Keratinocyte (primary cell): ENCODE data around the gene NEUROG3.
"Not testable (repeated sequence)": the region's sequence is repeated elsewhere in the genome, so short reads cannot be mapped to it uniquely, and the experiment has no call there.

Experiments
- CTCF ChIP-seq, 3 experiments: IDR thresholded peaks in 1 of 3; conservative IDR thresholded peaks in 1 of 3; optimal IDR thresholded peaks in 1 of 3; 2 replicates in 2 of 3; 3 replicates in 1 of 3; pipeline versions ENCODE3 to v1.5.1; 2011; ENCODE audit warnings: low read length in 3 of 3, mild to moderate bottlenecking in 3 of 3, moderate library complexity in 2 of 3, control low read depth in 1 of 3, inconsistent platforms in 1 of 3; ENCODE audit not compliant: insufficient read depth in 2 of 3; ENCODE audit errors: extremely low read depth in 1 of 3
- EZH2 ChIP-seq: IDR thresholded peaks from one replicate; pipeline ENCODE4 v1.6.1; 2012; ENCODE audit warnings: inconsistent platforms, mild to moderate bottlenecking, low read length, moderate library complexity

- not testable (repeated sequence) for TF ChIP-seq CTCF (optimal IDR thresholded peaks at IDR 0.05 in 1 of 3, IDR thresholded peaks at IDR 0.05 in 1 of 3, conservative IDR thresholded peaks at IDR 0.05 in 1 of 3; ENCODE audit: extremely low read depth in 1 of 3, insufficient read depth in 2 of 3, low read length in 3 of 3); EZH2
Observed at GRCh38 chr10:69536521-69536920, 36.7 kb downstream of the NEUROG3 start.
